A549 (cell line): Measurements from ENCODE around the gene PCDHB16. TPM values are rescaled to one million over a fixed set of nuclear protein-coding genes. Genes with fewer than 3 reads are reported as not detected.
"Not testable (repeated sequence)": the region's sequence is repeated elsewhere in the genome, so short reads cannot be mapped to it uniquely, and the experiment has no call there.

ENCODE experiments used
- ATAC-seq, 2 experiments: fragments of 200-7000 bp in 1 of 2; fragments of >200 bp in 1 of 2; cut with Nextera tagmentation in 1 of 2; cut with Tn5 transposase in 1 of 2; 3 replicates each; pipeline versions ENCODE4 v1.8.0 to v1.9.1; 2018 to 2020; ENCODE audit warnings: mild to moderate bottlenecking in 1 of 2, moderate library complexity in 1 of 2
- CTCF ChIA-PET: fragments of 300-600 bp; sonication (Branson Sonifier 250); formaldehyde crosslinking; extraction: SDS; loops from one replicate; lab custom pipeline; 2021; ENCODE audit warnings: antibody characterized with exemption, inconsistent platforms; lab: Yijun Ruan, JAX
- POLR2A ChIA-PET: fragments of 350-600 bp; formaldehyde crosslinking; extraction: SDS; loops from one replicate; lab custom pipeline; 2021; ENCODE audit warnings: antibody characterized with exemption, inconsistent platforms; lab: Yijun Ruan, JAX
- DNase-seq, 2 experiments: peaks; one replicate each; pipeline versions ENCODE4 v3.0.0 to v3.0.0-alpha.2; 2011 to 2016; ENCODE audit warnings: low read depth in 1 of 2, low spot score in 1 of 2
- FAIRE-seq: peaks from 2 replicates; lab custom pipeline; 2011; peaks lifted over from hg19 to GRCh38; lab: Jason Lieb, UNC
- H3K27ac ChIP-seq, 2 experiments: fragments of >200 bp; sonication (Bioruptor Twin); formaldehyde crosslinking; 3 replicates each; pipeline ENCODE4 v1.5.1; 2016 to 2017
- H3K4me1 ChIP-seq: fragments of >200 bp; sonication (Bioruptor Twin); formaldehyde crosslinking; 3 replicates; pipeline ENCODE4 v1.6.1; 2016
- H3K4me2 ChIP-seq: fragments of >200 bp; sonication (Bioruptor Twin); formaldehyde crosslinking; 3 replicates; pipeline ENCODE4 v1.6.1; 2016
- H3K4me3 ChIP-seq: fragments of >200 bp; sonication (Bioruptor Twin); formaldehyde crosslinking; 3 replicates; pipeline ENCODE4 v1.5.1; 2016
- H3K9me3 ChIP-seq: fragments of >200 bp; sonication (Bioruptor Twin); formaldehyde crosslinking; 3 replicates; pipeline ENCODE4 v1.6.1; 2016
- CBX2 ChIP-seq: fragments of 200-600 bp; sonication (generic); IDR thresholded peaks from 2 replicates; pipeline ENCODE4 v1.6.1; 2016; ENCODE audit warnings: low read depth, mild to moderate bottlenecking, borderline replicate concordance
- CEBPB ChIP-seq, 2 experiments: fragments of >200 bp in 1 of 2; sonication (Bioruptor Twin) in 1 of 2; formaldehyde crosslinking in 1 of 2; IDR thresholded peaks; 2 replicates each; pipeline ENCODE4 v1.6.1; 2012 to 2016
- CHD4 ChIP-seq: fragments of 200-600 bp; sonication (generic); IDR thresholded peaks from 2 replicates; pipeline ENCODE4 v1.6.1; 2016; ENCODE audit warnings: antibody characterized with exemption, mild to moderate bottlenecking, borderline replicate concordance
- E2F6 ChIP-seq: IDR thresholded peaks from 2 replicates; pipeline ENCODE4 v1.6.1; 2012; ENCODE audit warnings: low read depth, borderline replicate concordance
- EP300 ChIP-seq, 2 experiments: fragments of >200 bp; sonication (Bioruptor Twin); formaldehyde crosslinking; IDR thresholded peaks; 2 replicates in 1 of 2; 3 replicates in 1 of 2; pipeline ENCODE4 v1.6.1; 2016 to 2017
- ESRRA ChIP-seq: fragments of 150-350 bp; IDR thresholded peaks from 2 replicates; pipeline ENCODE4 v1.6.1; 2014; ENCODE audit warnings: mild to moderate bottlenecking, low read length, borderline replicate concordance
- FOXS1 ChIP-seq: fragments of 250-450 bp; sonication (Bioruptor Pico); IDR thresholded peaks from 2 replicates; pipeline ENCODE4 v1.5.0; 2020; ENCODE audit warnings: mild to moderate bottlenecking, moderate library complexity
- HOXA7 ChIP-seq: fragments of 250-450 bp; sonication (Bioruptor Pico); IDR thresholded peaks from 2 replicates; pipeline ENCODE4 v1.5.0; 2020; ENCODE audit warnings: mild to moderate bottlenecking, moderate library complexity
- HOXB5 ChIP-seq: fragments of 250-450 bp; sonication (Bioruptor Pico); IDR thresholded peaks from 2 replicates; pipeline ENCODE4 v1.5.0; 2020; ENCODE audit warnings: mild to moderate bottlenecking, moderate library complexity
- MYC ChIP-seq: IDR thresholded peaks from 2 replicates; pipeline ENCODE4 v1.6.1; 2012; ENCODE audit warnings: mild to moderate bottlenecking, inconsistent platforms, low read length, improper control_type of control experiment, borderline replicate concordance
- NR3C1 ChIP-seq: fragments of >200 bp; sonication (Bioruptor Twin); formaldehyde crosslinking; IDR thresholded peaks from 3 replicates; pipeline ENCODE4 v1.6.1; 2017
- RAD21 ChIP-seq, 2 experiments: fragments of >200 bp in 1 of 2; sonication (Bioruptor Twin) in 1 of 2; formaldehyde crosslinking in 1 of 2; IDR thresholded peaks in 1 of 2; conservative IDR thresholded peaks in 1 of 2; 2 replicates in 1 of 2; 3 replicates in 1 of 2; pipeline ENCODE4 v1.6.1; 2012 to 2018; ENCODE audit warnings: inconsistent platforms in 1 of 2
- RCOR1 ChIP-seq: fragments of 150-350 bp; IDR thresholded peaks from 2 replicates; pipeline ENCODE4 v1.6.1; 2014; ENCODE audit warnings: antibody characterized with exemption, low read length, low read depth
- RFX5 ChIP-seq: fragments of 450-650 bp; IDR thresholded peaks from 2 replicates; pipeline ENCODE4 v1.7.1; 2014; ENCODE audit warnings: antibody characterized with exemption, mild to moderate bottlenecking, moderate library complexity
- SMC3 ChIP-seq: fragments of >200 bp; sonication (Bioruptor Twin); formaldehyde crosslinking; IDR thresholded peaks from 3 replicates; pipeline ENCODE4 v1.6.1; 2018; ENCODE audit warnings: inconsistent platforms
- TFCP2L1 ChIP-seq: fragments of 250-450 bp; sonication (Bioruptor Pico); IDR thresholded peaks from 2 replicates; pipeline ENCODE4 v1.5.0; 2021; ENCODE audit warnings: mild to moderate bottlenecking
- ZSCAN20 ChIP-seq: fragments of 250-450 bp; sonication (Bioruptor Pico); IDR thresholded peaks from 2 replicates; pipeline ENCODE4 v1.8.0; 2022; ENCODE audit warnings: mild to moderate bottlenecking, moderate library complexity
- WGBS: methylation state at CpG from one replicate; pipeline ENCODE4 v1.1.6; 2017; ENCODE audit errors: missing lambda C conversion rate; 5-methylcytosine and 5-hydroxymethylcytosine counted together
- polyA plus RNA-seq, 4 experiments: library from polyadenylated mRNA; depleted of rRNA in 3 of 4; stranded (reverse); fragments of >200 nt; fragmentation: RNase III in 1 of 4; extraction: RNeasy Plus Mini Kit Qiagen cat#74134 plus additional on column Dnase treatment in 1 of 4; gene quantifications; 2 replicates in 3 of 4; 3 replicates in 1 of 4; pipeline ENCODE4 v1.2.3, GENCODE V29; 2011 to 2017
- TF ChIP-seq, protein P1 (sequence below): fragments of >200 bp; sonication (Bioruptor Twin); formaldehyde crosslinking; IDR thresholded peaks from 3 replicates; pipeline ENCODE4 v1.5.1; 2016

The PCDHB16 gene
- polyA plus RNA-seq, 2 of the 4 experiments (the other 2 are of a cell fraction): 0.10 to 0.13 TPM

DNA sequence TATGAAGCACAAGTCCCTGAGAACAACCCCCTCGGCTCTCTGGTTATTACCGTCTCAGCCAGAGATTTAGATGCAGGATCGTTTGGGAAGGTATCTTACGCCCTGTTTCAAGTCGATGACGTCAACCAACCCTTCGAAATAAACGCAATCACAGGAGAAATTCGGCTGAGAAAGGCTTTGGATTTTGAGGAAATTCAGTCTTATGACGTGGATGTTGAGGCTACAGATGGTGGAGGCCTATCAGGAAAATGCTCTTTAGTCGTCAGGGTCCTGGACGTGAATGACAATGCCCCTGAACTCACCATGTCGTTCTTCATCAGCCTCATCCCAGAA, 31.2 kb upstream of the PCDHB16 start:
- Histone ChIP-seq H3K4me3 (no peak overlapping the region; the same call in 2 of the 3 replicates), H3K4me1 (no peaks in the 10 kb centered on the region), H3K9me3 (peaks cover 12% of the 10 kb centered on the region), H3K4me2 (peak overlapping the region; percentile 78), H3K27ac (no peak overlapping the region)
- no peak for ATAC-seq
- TF ChIP-seq E2F6 (no peak), HOXA7 (no peak), SMC3 (no peak), CEBPB (IDR thresholded peaks at IDR 0.05) (no peak), CBX2 (no peak), FOXS1 (CRISPR knock-in tag) (no peak), ESRRA (no peak), CHD4 (no peak), HOXB5 (no peak), ZSCAN20 (CRISPR knock-in tag) (no peak), EP300 (IDR thresholded peaks at IDR 0.05) (no peak), NR3C1 (no peak), TFCP2L1 (CRISPR knock-in tag) (no peak), RCOR1 (no peak)
- FAIRE-seq: no peak
- no peak for DNase-seq
- CTCF ChIA-PET: interaction anchor here (0.7 to 1.8 kb wide), 10 partner anchors 8 to 416 kb away, joined by 3 to 8 read pairs (median 4); partner anchors contain the start of genes PCDHB2, PCDHB5 and PCDHB8
- POLR2A ChIA-PET: no interaction called here
- WGBS: 57% methylated on average over 13 of the region's 13 CpGs

- H3K4me1 ChIP-seq, CTCF ChIA-PET, H3K27ac ChIP-seq, ATAC-seq, FAIRE-seq, H3K4me3 ChIP-seq, POLR2A ChIA-PET, H3K4me2 ChIP-seq, DNase-seq: not testable (repeated sequence)
- peaks cover 15% of the 10 kb centered on the region for H3K9me3 ChIP-seq
- 84% methylated on average over 25 of the region's 41 CpGs for WGBS
Measured at GRCh38 chr5:141151632-141152031, 30.6 kb upstream of the PCDHB16 start.

- POLR2A ChIA-PET, CTCF ChIA-PET: not testable (repeated sequence)
- H3K9me3 ChIP-seq: peaks cover 15% of the 10 kb centered on the region
Measured at GRCh38 chr5:141152096-141152495, 30.1 kb upstream of the PCDHB16 start.

DNA sequence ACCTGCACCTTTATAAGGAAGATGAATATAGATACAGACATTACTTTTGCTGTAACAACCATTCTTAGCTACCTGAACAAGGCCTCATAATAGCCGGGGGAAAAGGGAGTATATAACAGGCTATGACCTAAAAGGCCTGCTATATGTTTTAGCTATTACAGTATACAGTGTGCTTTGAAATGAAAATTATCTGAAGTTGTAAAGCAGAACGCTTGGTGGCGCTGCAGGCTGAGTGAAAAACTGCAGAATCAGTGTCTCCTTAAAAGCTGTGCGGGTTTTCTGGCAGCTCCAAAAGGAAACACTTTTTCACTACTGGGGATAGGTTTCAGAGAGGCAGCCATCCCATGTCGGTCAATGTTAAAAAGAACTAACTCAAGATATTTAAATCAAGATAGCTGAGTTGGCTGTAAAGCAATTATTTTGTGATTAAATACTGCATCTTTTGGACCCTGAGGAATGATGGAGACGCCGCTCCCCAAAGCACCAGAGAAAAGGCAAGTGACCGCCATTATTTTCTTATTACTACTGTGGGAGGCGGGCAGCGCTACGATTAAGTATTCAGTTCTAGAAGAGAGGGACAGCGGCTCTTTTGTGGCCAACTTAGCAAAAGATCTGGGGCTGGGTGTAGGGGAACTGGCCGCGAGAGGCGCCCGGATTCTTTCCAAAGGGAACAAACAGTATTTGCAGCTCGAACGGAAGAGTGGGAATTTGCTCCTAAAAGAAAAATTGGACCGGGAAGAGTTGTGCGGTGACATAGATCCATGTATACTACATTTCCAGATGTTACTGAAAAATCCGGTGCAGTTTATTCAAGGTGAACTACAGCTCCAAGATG, 26.4 kb upstream of the PCDHB16 start:
- FAIRE-seq (peak; percentile 43), ATAC-seq (peak in 1 of 2 experiments; percentile 80; a peak in 3 of 6 replicates), DNase-seq (peak; percentile 23 to 29)
- Histone ChIP-seq H3K4me2 (no peak overlapping the region; the same call in 2 of the 3 replicates), H3K9me3 (peaks cover 15% of the 10 kb centered on the region), H3K27ac (no peak overlapping the region), H3K4me3 (no peak overlapping the region), H3K4me1 (no peaks in the 10 kb centered on the region)
- WGBS: 30% methylated on average over 21 of the region's 21 CpGs
- TF ChIP-seq RFX5 (no peak), MYC (no peak), RAD21 (conservative IDR thresholded peaks at IDR 0.05 in 1 of 2, IDR thresholded peaks at IDR 0.05 in 1 of 2) (peak in 1 of 2 experiments; percentile 13; a peak in 1 of 5 replicates)
- TF ChIP-seq, protein P1, sequence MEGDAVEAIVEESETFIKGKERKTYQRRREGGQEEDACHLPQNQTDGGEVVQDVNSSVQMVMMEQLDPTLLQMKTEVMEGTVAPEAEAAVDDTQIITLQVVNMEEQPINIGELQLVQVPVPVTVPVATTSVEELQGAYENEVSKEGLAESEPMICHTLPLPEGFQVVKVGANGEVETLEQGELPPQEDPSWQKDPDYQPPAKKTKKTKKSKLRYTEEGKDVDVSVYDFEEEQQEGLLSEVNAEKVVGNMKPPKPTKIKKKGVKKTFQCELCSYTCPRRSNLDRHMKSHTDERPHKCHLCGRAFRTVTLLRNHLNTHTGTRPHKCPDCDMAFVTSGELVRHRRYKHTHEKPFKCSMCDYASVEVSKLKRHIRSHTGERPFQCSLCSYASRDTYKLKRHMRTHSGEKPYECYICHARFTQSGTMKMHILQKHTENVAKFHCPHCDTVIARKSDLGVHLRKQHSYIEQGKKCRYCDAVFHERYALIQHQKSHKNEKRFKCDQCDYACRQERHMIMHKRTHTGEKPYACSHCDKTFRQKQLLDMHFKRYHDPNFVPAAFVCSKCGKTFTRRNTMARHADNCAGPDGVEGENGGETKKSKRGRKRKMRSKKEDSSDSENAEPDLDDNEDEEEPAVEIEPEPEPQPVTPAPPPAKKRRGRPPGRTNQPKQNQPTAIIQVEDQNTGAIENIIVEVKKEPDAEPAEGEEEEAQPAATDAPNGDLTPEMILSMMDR: peak; percentile 18; the same call in 2 of the 3 replicates
- ChIA-PET CTCF (interaction anchor here (0.6 to 2.3 kb wide), 8 partner anchors 12 to 334 kb away, joined by 3 to 6 read pairs (median 4); partner anchors contain the start of genes PCDHA5, PCDHB11, PCDHB5 and PCDHGB3), POLR2A (no interaction called here)

More at GRCh38 chr5:141152096-141152495, 30.1 kb upstream of the PCDHB16 start:
- ATAC-seq, DNase-seq, FAIRE-seq, H3K27ac ChIP-seq, H3K4me3 ChIP-seq, H3K4me2 ChIP-seq, H3K4me1 ChIP-seq: not testable (repeated sequence)
- 84% methylated on average over 17 of the region's 36 CpGs for WGBS

DNA sequence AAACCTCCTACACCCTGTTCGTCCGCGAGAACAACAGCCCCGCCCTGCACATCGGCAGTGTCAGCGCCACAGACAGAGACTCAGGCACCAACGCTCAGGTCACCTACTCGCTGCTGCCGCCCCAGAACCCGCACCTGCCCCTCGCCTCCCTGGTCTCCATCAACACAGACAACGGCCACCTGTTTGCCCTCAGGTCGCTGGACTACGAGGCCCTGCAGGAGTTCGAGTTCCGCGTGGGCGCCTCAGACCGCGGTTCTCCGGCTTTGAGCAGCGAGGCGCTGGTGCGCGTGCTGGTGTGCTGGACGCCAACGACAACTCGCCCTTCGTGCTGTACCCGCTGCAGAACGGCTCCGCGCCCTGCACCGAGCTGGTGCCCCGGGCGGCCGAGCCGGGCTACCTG, 24.8 kb upstream of the PCDHB16 start:
- POLR2A ChIA-PET, H3K9me3 ChIP-seq, H3K27ac ChIP-seq, H3K4me1 ChIP-seq, H3K4me3 ChIP-seq, CTCF ChIA-PET, FAIRE-seq, DNase-seq, ATAC-seq, H3K4me2 ChIP-seq: not testable (repeated sequence)
- 93% methylated on average over 12 of the region's 38 CpGs for WGBS

DNA sequence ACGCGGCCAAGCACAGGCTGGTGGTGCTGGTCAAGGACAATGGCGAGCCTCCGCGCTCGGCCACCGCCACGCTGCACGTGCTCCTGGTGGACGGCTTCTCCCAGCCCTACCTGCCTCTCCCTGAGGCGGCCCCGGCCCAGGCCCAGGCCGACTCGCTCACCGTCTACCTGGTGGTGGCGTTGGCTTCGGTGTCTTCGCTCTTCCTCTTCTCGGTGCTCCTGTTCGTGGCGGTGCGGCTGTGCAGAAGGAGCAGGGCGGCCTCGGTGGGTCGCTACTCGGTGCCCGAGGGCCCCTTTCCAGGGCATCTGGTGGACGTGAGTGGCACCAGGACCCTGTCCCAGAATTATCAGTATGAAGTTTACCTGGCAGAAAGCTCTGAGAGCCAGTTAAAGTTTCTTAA, 24.3 kb upstream of the PCDHB16 start:
- CTCF ChIA-PET: interaction anchor here (1.6 kb wide), 1 partner anchor 7 kb away, joined by 3 read pairs; no protein-coding TSS in a partner anchor
- not testable (repeated sequence) for FAIRE-seq

More for the DNA sequence above, 24.3 kb upstream of the PCDHB16 start:
- H3K4me2 ChIP-seq, ATAC-seq, H3K9me3 ChIP-seq, H3K4me3 ChIP-seq, DNase-seq, H3K4me1 ChIP-seq, POLR2A ChIA-PET, H3K27ac ChIP-seq: not testable (repeated sequence)
- 33% methylated on average over 8 of the region's 28 CpGs for WGBS
